Measurements from ENCODE around the gene SPOCK1. TPM values are rescaled to one million over a fixed set of nuclear protein-coding genes. Genes with fewer than 3 reads are reported as not detected.

Gene SPOCK1
- total and polyA plus RNA-seq, 2 experiments from 2014 or later: 268 to 471 TPM

DNA sequence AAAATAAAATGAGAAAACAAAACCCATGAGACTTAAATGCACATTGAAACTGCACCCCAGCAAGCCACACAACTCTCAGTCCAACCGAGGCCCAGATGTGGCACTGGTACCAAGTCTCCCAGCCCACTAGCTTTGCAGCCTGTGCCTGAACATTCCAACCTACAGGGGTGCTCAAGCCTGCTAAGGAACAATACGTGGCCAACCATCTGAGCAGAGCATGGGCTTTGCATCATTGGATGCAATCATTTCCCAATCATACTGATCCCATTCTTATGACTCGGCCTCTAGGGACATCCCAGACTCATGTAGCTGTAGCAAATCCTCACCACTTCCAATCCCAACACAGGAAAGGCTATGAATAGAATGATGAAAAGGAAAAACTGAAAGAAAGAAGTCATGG lies 297.2 kb downstream of the SPOCK1 start:
- Histone ChIP-seq H3K9me2 (ENCODE audit: insufficient read depth) (no peaks in the 10 kb centered on the region), H3K79me2 (ENCODE audit: insufficient read depth) (peaks cover 88% of the 10 kb centered on the region), H3K9me3 (ENCODE audit: low read depth) (no peaks in the 10 kb centered on the region), H4K20me1 (ENCODE audit: insufficient read depth) (peaks cover 7% of the 10 kb centered on the region; the same call in 1 of the 2 replicates), H3K4me1 (ENCODE audit: insufficient read depth) (peaks cover 48% of the 10 kb centered on the region), H3K27ac (no peak overlapping the region), H3K36me3 (ENCODE audit: low read depth) (no peaks in the 10 kb centered on the region), H3K4me3 (no peak overlapping the region), H3K27me3 (replicated peaks; ENCODE audit: insufficient read depth) (no peaks in the 10 kb centered on the region), H3F3A (ENCODE audit: insufficient read depth) (peaks cover 26% of the 10 kb centered on the region), H3K9ac (no peak overlapping the region), H2AFZ (no peak overlapping the region), H3K4me2 (ENCODE audit: unreplicated experiment) (no peak overlapping the region)
- peak; percentile 96 for DNase-seq
- WGBS, 2 experiments (ENCODE audit: low coverage in 1 of 2, low lambda C conversion rate in 2 of 2, missing lambda C conversion rate in 2 of 2): 16 to 30% methylated on average over 3 of the region's 3 CpGs
- TF ChIP-seq EZH2 (IDR thresholded peaks at IDR 0.05; ENCODE audit: insufficient read depth, poor library complexity, severe bottlenecking) (no peak), EZH2phosphoT487 (IDR thresholded peaks at IDR 0.05; ENCODE audit: insufficient read depth, low read depth) (no peak)
- in situ Hi-C loops (cut with MboI): no loop called here

DNA sequence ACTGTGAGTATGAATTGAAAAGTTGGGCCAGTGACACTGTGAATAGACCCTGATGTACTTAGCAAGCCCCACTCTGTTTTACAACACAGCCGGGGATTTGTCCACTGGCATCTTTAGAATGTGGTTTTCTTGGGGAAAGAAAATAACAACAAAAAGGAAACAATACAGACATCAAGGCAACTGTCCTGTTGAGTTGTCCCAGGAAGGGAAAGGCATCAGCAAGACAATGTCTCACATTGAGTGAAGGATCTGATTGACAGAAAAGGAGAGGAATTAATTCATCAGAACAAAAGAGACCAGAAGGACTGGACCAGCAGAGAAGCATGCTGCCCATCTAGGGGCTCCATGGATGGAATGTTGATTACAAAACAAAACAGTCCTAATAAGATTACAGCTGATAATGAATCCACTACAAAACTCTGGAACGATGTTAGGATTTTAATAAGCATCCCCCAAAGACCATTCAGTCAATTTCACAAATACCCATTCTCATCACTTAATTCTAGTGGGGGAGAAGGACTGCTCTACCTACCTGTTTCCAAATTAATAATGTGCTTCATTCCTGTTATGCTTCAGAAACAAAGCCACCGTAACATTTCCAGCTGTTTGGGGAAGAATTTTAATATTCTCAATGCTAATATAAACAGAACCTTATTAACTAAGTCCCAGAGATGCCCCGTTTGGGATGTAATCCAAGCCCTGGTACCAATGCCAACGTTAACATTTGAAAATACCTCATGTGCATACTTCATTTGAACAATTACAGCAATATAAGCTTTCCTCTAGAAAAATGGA lies 298.0 kb downstream of the SPOCK1 start:
- Histone ChIP-seq H2AFZ (no peak overlapping the region), H3K79me2 (ENCODE audit: insufficient read depth) (peaks cover 87% of the 10 kb centered on the region), H3K27me3 (replicated peaks; ENCODE audit: insufficient read depth) (no peaks in the 10 kb centered on the region), H3K9ac (no peak overlapping the region), H3K9me2 (ENCODE audit: insufficient read depth) (no peaks in the 10 kb centered on the region), H3K27ac (no peak overlapping the region; the same call in 1 of the 2 replicates), H4K20me1 (ENCODE audit: insufficient read depth) (peaks cover 7% of the 10 kb centered on the region; the same call in 1 of the 2 replicates), H3K4me3 (no peak overlapping the region), H3K4me1 (ENCODE audit: insufficient read depth) (peaks cover 44% of the 10 kb centered on the region), H3K9me3 (ENCODE audit: low read depth) (no peaks in the 10 kb centered on the region), H3K36me3 (ENCODE audit: low read depth) (no peaks in the 10 kb centered on the region), H3F3A (ENCODE audit: insufficient read depth) (peaks cover 26% of the 10 kb centered on the region), H3K4me2 (ENCODE audit: unreplicated experiment) (no peak overlapping the region)
- no peak for DNase-seq
- WGBS, 2 experiments (ENCODE audit: low coverage in 1 of 2, low lambda C conversion rate in 2 of 2, missing lambda C conversion rate in 2 of 2): 77 to 80% methylated on average over 5 of the region's 5 CpGs
- in situ Hi-C loops (cut with MboI): no loop called here
- TF ChIP-seq EZH2 (IDR thresholded peaks at IDR 0.05; ENCODE audit: insufficient read depth, poor library complexity, severe bottlenecking): no peak
- TF ChIP-seq EZH2phosphoT487 (IDR thresholded peaks at IDR 0.05; ENCODE audit: insufficient read depth, low read depth): no peak

DNA sequence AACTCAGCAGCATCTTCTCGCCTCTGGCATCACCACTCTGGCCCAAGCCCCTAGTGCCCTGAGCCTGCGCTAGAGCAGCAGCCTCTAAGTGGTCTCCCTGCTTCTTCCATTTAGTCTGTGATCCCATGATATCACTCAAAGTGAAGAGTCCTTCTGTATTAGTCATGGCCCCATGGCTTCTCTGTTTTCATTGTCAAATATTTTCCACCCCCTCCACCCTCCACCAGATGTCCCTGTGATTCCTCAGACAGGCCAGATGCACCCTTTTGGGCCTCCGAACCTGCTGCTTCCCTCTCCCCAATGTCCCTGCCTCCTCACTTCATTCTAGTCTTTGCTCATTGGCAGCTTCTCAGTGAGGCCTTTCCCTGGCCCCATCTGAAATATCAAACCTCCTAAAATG lies 299.2 kb downstream of the SPOCK1 start:
- H3K79me2 ChIP-seq (ENCODE audit: insufficient read depth): peaks cover 82% of the 10 kb centered on the region

DNA sequence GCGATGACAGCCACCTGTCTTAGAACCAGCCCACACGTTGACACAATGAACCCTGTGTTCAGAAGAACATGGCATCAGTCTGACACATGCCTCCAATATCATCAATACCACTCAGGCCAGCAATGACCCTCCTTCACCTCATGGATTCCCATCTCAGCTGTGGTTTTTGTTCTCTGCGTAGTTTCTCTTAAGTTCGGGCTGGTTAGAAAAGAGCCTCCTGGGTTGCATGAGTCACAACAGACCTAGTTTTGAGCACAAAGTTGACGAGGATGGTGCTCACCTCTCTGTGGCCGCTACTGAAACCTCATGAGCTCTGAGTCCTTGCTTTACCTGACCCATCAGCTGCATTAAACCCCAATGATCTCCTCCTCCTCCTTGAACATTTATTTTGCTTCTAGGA lies 299.9 kb downstream of the SPOCK1 start:
- 83% methylated on average over 6 of the region's 6 CpGs for WGBS, 2 experiments (ENCODE audit: low coverage in 1 of 2, low lambda C conversion rate in 2 of 2, missing lambda C conversion rate in 2 of 2)
- Histone ChIP-seq H3K9me2 (ENCODE audit: insufficient read depth) (no peaks in the 10 kb centered on the region), H3K4me1 (ENCODE audit: insufficient read depth) (peaks cover 29% of the 10 kb centered on the region), H4K20me1 (ENCODE audit: insufficient read depth) (0 out of 2 replicates have a peak, but pooled peaks cover 4% of the 10 kb centered on the region), H3K9ac (no peak overlapping the region), H2AFZ (no peak overlapping the region), H3K27ac (no peak overlapping the region; the same call in 1 of the 2 replicates), H3F3A (ENCODE audit: insufficient read depth) (peaks cover 15% of the 10 kb centered on the region), H3K4me3 (no peak overlapping the region), H3K27me3 (replicated peaks; ENCODE audit: insufficient read depth) (no peaks in the 10 kb centered on the region), H3K79me2 (ENCODE audit: insufficient read depth) (peaks cover 77% of the 10 kb centered on the region), H3K9me3 (ENCODE audit: low read depth) (no peaks in the 10 kb centered on the region), H3K4me2 (ENCODE audit: unreplicated experiment) (no peak overlapping the region), H3K36me3 (ENCODE audit: low read depth) (no peaks in the 10 kb centered on the region)
- TF ChIP-seq EZH2 (IDR thresholded peaks at IDR 0.05; ENCODE audit: insufficient read depth, poor library complexity, severe bottlenecking): no peak
- TF ChIP-seq EZH2phosphoT487 (IDR thresholded peaks at IDR 0.05; ENCODE audit: insufficient read depth, low read depth): no peak
- no peak for DNase-seq
- in situ Hi-C loops (cut with MboI): no loop called here

More for the DNA sequence above, 299.2 kb downstream of the SPOCK1 start:
- H3K27me3 ChIP-seq (replicated peaks; ENCODE audit: insufficient read depth): no peaks in the 10 kb centered on the region
- H3K4me3 ChIP-seq: no peak overlapping the region
- H4K20me1 ChIP-seq (ENCODE audit: insufficient read depth): 0 out of 2 replicates have a peak, but pooled peaks cover 4% of the 10 kb centered on the region
- peak overlapping the region; percentile 15 for H3K4me2 ChIP-seq (ENCODE audit: unreplicated experiment)
- TF ChIP-seq EZH2phosphoT487 (IDR thresholded peaks at IDR 0.05; ENCODE audit: insufficient read depth, low read depth) (no peak), EZH2 (IDR thresholded peaks at IDR 0.05; ENCODE audit: insufficient read depth, poor library complexity, severe bottlenecking) (no peak)
- in situ Hi-C loops (cut with MboI): no loop called here
- H3K4me1 ChIP-seq (ENCODE audit: insufficient read depth): peaks cover 32% of the 10 kb centered on the region
- no peak overlapping the region for H3K9ac ChIP-seq
- no peaks in the 10 kb centered on the region for H3K9me2 ChIP-seq (ENCODE audit: insufficient read depth)
- H3K9me3 ChIP-seq (ENCODE audit: low read depth): no peaks in the 10 kb centered on the region
- H2AFZ ChIP-seq: no peak overlapping the region
- H3F3A ChIP-seq (ENCODE audit: insufficient read depth): peaks cover 17% of the 10 kb centered on the region
- WGBS, 2 experiments (ENCODE audit: low coverage in 1 of 2, low lambda C conversion rate in 2 of 2, missing lambda C conversion rate in 2 of 2): 63 to 74% methylated on average over 3 of the region's 3 CpGs
- no peaks in the 10 kb centered on the region for H3K36me3 ChIP-seq (ENCODE audit: low read depth)
- DNase-seq: peak; percentile 83
- peak overlapping the region; percentile 29 for H3K27ac ChIP-seq
